Kidney epithelial cell (primary cell): ENCODE measurements around the gene LAIR2. TPM values are rescaled to one million over a fixed set of nuclear protein-coding genes. Genes with fewer than 3 reads are reported as not detected.
A peak's percentile ranks its signal among the peaks of the same experiment; 100 is the strongest.

Source experiments
- DNase-seq: peaks from one replicate; pipeline ENCODE4 v3.0.0-alpha.2; 2010; ENCODE audit warnings: low read depth
- H3K27me3 ChIP-seq: 2 replicates; pipeline ENCODE4 v1.6.0; 2011; ENCODE audit warnings: low read length; ENCODE audit not compliant: control insufficient read depth, insufficient read depth
- H3K36me3 ChIP-seq: 2 replicates; pipeline ENCODE4 v1.5.1; 2011; ENCODE audit warnings: low read length; ENCODE audit not compliant: control insufficient read depth, insufficient read depth
- H3K4me3 ChIP-seq: 2 replicates; pipeline ENCODE4 v1.5.1; 2011; ENCODE audit warnings: low read depth, mild to moderate bottlenecking, control low read depth, low read length
- CTCF ChIP-seq: IDR thresholded peaks from 2 replicates; pipeline ENCODE4 v1.5.1; 2011; ENCODE audit warnings: mild to moderate bottlenecking, moderate library complexity, low read length, control low read depth, inconsistent platforms; ENCODE audit not compliant: insufficient read depth, poor library complexity, severe bottlenecking
- total RNA-seq: library from RNA; depleted of rRNA; stranded (reverse); fragments of >200 nt; gene quantifications from 2 replicates; pipeline ENCODE4 v1.2.3, GENCODE V29; 2015

Gene LAIR2
- total RNA-seq, 1 donor from 2014 or later, result not detected

- no peak for DNase-seq
- H3K36me3 ChIP-seq, result no peaks in the 10 kb centered on the region
- peaks cover 2% of the 10 kb centered on the region for H3K27me3 ChIP-seq
- TF ChIP-seq CTCF, result no peak
- no peak overlapping the region for H3K4me3 ChIP-seq
Measured at GRCh38 chr19:54477650-54478049, 25.0 kb upstream of the LAIR2 start.

GRCh38 chr19:54478677-54479266, 23.9 kb upstream of the LAIR2 start:
- H3K4me3 ChIP-seq, result no peak overlapping the region
- no peaks in the 10 kb centered on the region for H3K36me3 ChIP-seq
- no peak for DNase-seq
- H3K27me3 ChIP-seq, result peaks cover under 1% of the 10 kb centered on the region
- TF ChIP-seq CTCF, result peak; percentile 72

- Histone ChIP-seq H3K27me3 (no peaks in the 10 kb centered on the region), H3K36me3 (no peaks in the 10 kb centered on the region), H3K4me3 (no peak overlapping the region)
- DNase-seq, result no peak
- TF ChIP-seq CTCF, result no peak
Measured at GRCh38 chr19:54480051-54480450, 22.6 kb upstream of the LAIR2 start.

GRCh38 chr19:54481326-54481930, 21.2 kb upstream of the LAIR2 start:
- H3K36me3 ChIP-seq, result no peaks in the 10 kb centered on the region
- TF ChIP-seq CTCF, result peak; percentile 77
- no peak for DNase-seq
- H3K27me3 ChIP-seq, result no peaks in the 10 kb centered on the region
- H3K4me3 ChIP-seq, result no peak overlapping the region

GRCh38 chr19:54482889-54483288, 19.7 kb upstream of the LAIR2 start:
- no peak overlapping the region for H3K4me3 ChIP-seq
- TF ChIP-seq CTCF, result no peak
- DNase-seq, result no peak
- no peaks in the 10 kb centered on the region for H3K36me3 ChIP-seq
- H3K27me3 ChIP-seq, result no peaks in the 10 kb centered on the region

GRCh38 chr19:54484451-54484850, 18.2 kb upstream of the LAIR2 start:
- DNase-seq, result no peak
- no peak for TF ChIP-seq CTCF
- Histone ChIP-seq H3K4me3 (no peak overlapping the region), H3K36me3 (no peaks in the 10 kb centered on the region), H3K27me3 (no peaks in the 10 kb centered on the region)
